Chondrocyte (in vitro differentiated cells): ENCODE measurements around the gene COA6. TPM values are rescaled to one million over a fixed set of nuclear protein-coding genes. Genes with fewer than 3 reads are reported as not detected.

ENCODE experiments used
- DNase-seq: peaks from one replicate; pipeline ENCODE4 v3.0.0; 2021; ENCODE audit warnings: mixed read lengths, low spot score
- H3K27ac Mint-ChIP-seq: one replicate; pipeline ENCODE4 v1.8.0; 2021; ENCODE audit warnings: mild to moderate bottlenecking, moderate library complexity, mixed read lengths; ENCODE audit not compliant: unreplicated experiment
- H3K27me3 Mint-ChIP-seq: 2 replicates; pipeline ENCODE4 v1.8.0; 2021; ENCODE audit warnings: low read depth, mixed read lengths
- H3K36me3 Mint-ChIP-seq: 2 replicates; pipeline ENCODE4 v1.8.0; 2021; ENCODE audit warnings: low read depth, mixed read lengths
- H3K4me1 Mint-ChIP-seq: 2 replicates; pipeline ENCODE4 v1.8.0; 2021; ENCODE audit warnings: low read depth, mild to moderate bottlenecking, mixed read lengths
- H3K4me3 Mint-ChIP-seq: one replicate; pipeline ENCODE4 v1.8.0; 2021; ENCODE audit warnings: mild to moderate bottlenecking, moderate library complexity, mixed read lengths; ENCODE audit not compliant: unreplicated experiment
- H3K9me3 Mint-ChIP-seq: 2 replicates; pipeline ENCODE4 v1.8.0; 2021; ENCODE audit warnings: low read depth, mixed read lengths
- total RNA-seq: library from RNA; stranded (reverse); gene quantifications from 3 replicates; pipeline ENCODE4 v1.2.1, GENCODE V29; 2021
- TF ChIP-seq, protein P1 (sequence below): fragments of 200-600 bp; sonication (generic); IDR thresholded peaks from 2 replicates; pipeline ENCODE4 v1.5.0; 2021; ENCODE audit warnings: antibody characterized with exemption, mild to moderate bottlenecking, moderate library complexity

Gene COA6
- total RNA-seq, 1 donor from 2014 or later, result 16.1 TPM

- no peak overlapping the region for H3K27ac Mint-ChIP-seq
- peaks cover 26% of the 10 kb centered on the region for H3K36me3 Mint-ChIP-seq
- H3K4me3 Mint-ChIP-seq, result no peak overlapping the region
- no peaks in the 10 kb centered on the region for H3K27me3 Mint-ChIP-seq
- no peaks in the 10 kb centered on the region for H3K9me3 Mint-ChIP-seq
- TF ChIP-seq, protein P1, sequence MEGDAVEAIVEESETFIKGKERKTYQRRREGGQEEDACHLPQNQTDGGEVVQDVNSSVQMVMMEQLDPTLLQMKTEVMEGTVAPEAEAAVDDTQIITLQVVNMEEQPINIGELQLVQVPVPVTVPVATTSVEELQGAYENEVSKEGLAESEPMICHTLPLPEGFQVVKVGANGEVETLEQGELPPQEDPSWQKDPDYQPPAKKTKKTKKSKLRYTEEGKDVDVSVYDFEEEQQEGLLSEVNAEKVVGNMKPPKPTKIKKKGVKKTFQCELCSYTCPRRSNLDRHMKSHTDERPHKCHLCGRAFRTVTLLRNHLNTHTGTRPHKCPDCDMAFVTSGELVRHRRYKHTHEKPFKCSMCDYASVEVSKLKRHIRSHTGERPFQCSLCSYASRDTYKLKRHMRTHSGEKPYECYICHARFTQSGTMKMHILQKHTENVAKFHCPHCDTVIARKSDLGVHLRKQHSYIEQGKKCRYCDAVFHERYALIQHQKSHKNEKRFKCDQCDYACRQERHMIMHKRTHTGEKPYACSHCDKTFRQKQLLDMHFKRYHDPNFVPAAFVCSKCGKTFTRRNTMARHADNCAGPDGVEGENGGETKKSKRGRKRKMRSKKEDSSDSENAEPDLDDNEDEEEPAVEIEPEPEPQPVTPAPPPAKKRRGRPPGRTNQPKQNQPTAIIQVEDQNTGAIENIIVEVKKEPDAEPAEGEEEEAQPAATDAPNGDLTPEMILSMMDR, result no peak
- DNase-seq, result no peak
- peaks cover 8% of the 10 kb centered on the region for H3K4me1 Mint-ChIP-seq
Measured at GRCh38 chr1:234429434-234429806, 56.2 kb downstream of the COA6 start.

GRCh38 chr1:234430691-234431090 lies 57.4 kb downstream of the COA6 start:
- TF ChIP-seq, protein P1, result no peak
- DNase-seq, result no peak
- Mint-ChIP-seq H3K4me1 (peaks cover 8% of the 10 kb centered on the region), H3K27me3 (no peaks in the 10 kb centered on the region), H3K9me3 (no peaks in the 10 kb centered on the region), H3K36me3 (peaks cover 27% of the 10 kb centered on the region), H3K27ac (no peak overlapping the region), H3K4me3 (no peak overlapping the region)

DNA sequence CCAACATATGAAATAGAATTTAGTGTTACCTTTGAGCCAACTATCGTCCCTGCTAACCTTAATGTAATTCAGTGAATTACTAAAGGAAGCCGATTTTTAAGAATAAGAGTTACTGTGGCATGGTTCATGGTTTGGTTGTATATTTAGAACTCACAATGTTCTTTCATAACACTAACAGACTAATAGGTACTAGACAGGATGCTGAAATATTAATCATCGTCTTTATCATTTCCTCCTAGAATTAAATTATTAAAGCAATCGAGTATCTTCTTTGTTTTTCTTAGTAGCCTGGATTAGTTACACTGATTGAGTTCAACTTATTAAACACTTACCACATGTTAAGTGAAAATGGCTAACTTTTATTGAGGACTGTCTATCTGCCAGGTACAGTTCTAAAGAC lies 58.0 kb downstream of the COA6 start:
- Mint-ChIP-seq H3K9me3 (no peaks in the 10 kb centered on the region), H3K27ac (no peak overlapping the region), H3K27me3 (no peaks in the 10 kb centered on the region), H3K4me1 (peaks cover 8% of the 10 kb centered on the region), H3K4me3 (no peak overlapping the region), H3K36me3 (peaks cover 27% of the 10 kb centered on the region)
- no peak for DNase-seq
- TF ChIP-seq, protein P1, result no peak

- Mint-ChIP-seq H3K4me1 (peaks cover 8% of the 10 kb centered on the region), H3K36me3 (peaks cover 26% of the 10 kb centered on the region), H3K9me3 (peaks cover 5% of the 10 kb centered on the region), H3K4me3 (no peak overlapping the region), H3K27me3 (no peaks in the 10 kb centered on the region), H3K27ac (peak overlapping the region; percentile 5)
- DNase-seq, result no peak
- TF ChIP-seq, protein P1, result no peak
Measured at GRCh38 chr1:234433563-234434285, 60.5 kb downstream of the COA6 start.

Other genes with a start within 250 kb of the COA6 start
- 11.2 to 22.2 TPM (median 12.9 TPM) in 3 replicates for gene TARBP1, start 105.7 kb downstream of the COA6 start, total RNA-seq
- gene IRF2BP2, start 236.7 kb downstream of the COA6 start, total RNA-seq, result 67.9 to 74.4 TPM (median 70.5 TPM) in 3 replicates